WTC11 (cell line): ENCODE measurements around the gene GAL3ST3. TPM values are rescaled to one million over a fixed set of nuclear protein-coding genes. Genes with fewer than 3 reads are reported as not detected.

ENCODE experiments used
- ATAC-seq: fragments of 200-7000 bp; cut with Tn5 transposase; 2 replicates; pipeline ENCODE4 v1.10.0; 2021; ENCODE audit warnings: mild to moderate bottlenecking, moderate library complexity
- Bru-seq: library from RNA; stranded (reverse); fragments of 400-500 nt; gene quantifications from one replicate; lab custom pipeline; 2021; lab: Mats Ljungman, UMichigan
- CTCF ChIA-PET: fragments of 300-600 bp; sonication (Branson Sonifier 250); formaldehyde crosslinking; loops from one replicate; lab custom pipeline; 2021; ENCODE audit warnings: antibody characterized with exemption; lab: Charles Lee
- POLR2A ChIA-PET: fragments of 350-600 bp; sonication (Branson Sonifier 250); formaldehyde crosslinking; loops from one replicate; lab custom pipeline; 2021; ENCODE audit warnings: antibody characterized with exemption; lab: Charles Lee
- DNase-seq: peaks from one replicate; pipeline ENCODE4 v3.0.0; 2021; ENCODE audit warnings: low spot score
- H3K27ac Mint-ChIP-seq: 2 replicates; pipeline ENCODE4 v1.8.0; 2021; ENCODE audit warnings: mixed read lengths
- H3K27me3 Mint-ChIP-seq: 2 replicates; pipeline ENCODE4 v1.8.0; 2021; ENCODE audit warnings: low read depth, mild to moderate bottlenecking, moderate library complexity, mixed read lengths
- H3K36me3 Mint-ChIP-seq: 2 replicates; pipeline ENCODE4 v1.8.0; 2021; ENCODE audit warnings: mixed read lengths
- H3K4me1 Mint-ChIP-seq: 2 replicates; pipeline ENCODE4 v1.8.0; 2022; ENCODE audit warnings: mixed read lengths
- H3K4me3 Mint-ChIP-seq: 2 replicates; pipeline ENCODE4 v1.8.0; 2021; ENCODE audit warnings: mild to moderate bottlenecking, moderate library complexity, mixed read lengths
- H3K9me3 Mint-ChIP-seq: 2 replicates; pipeline ENCODE4 v1.8.0; 2021; ENCODE audit warnings: mixed read lengths
- ARID4B ChIP-seq: sonication (generic); formaldehyde crosslinking; IDR thresholded peaks from 2 replicates; pipeline ENCODE4 v1.8.0; 2023; ENCODE audit warnings: missing genetic modification reagents, mild to moderate bottlenecking, borderline replicate concordance
- E2F1 ChIP-seq: sonication (generic); formaldehyde crosslinking; IDR thresholded peaks from 2 replicates; pipeline ENCODE4 v1.8.0; 2022; ENCODE audit warnings: mild to moderate bottlenecking, missing genetic modification reagents
- FOXK1 ChIP-seq: sonication (generic); formaldehyde crosslinking; IDR thresholded peaks from 2 replicates; pipeline ENCODE4 v1.8.0; 2022; ENCODE audit warnings: mild to moderate bottlenecking, moderate library complexity, missing genetic modification reagents
- FOXP1 ChIP-seq: sonication (generic); formaldehyde crosslinking; IDR thresholded peaks from 2 replicates; pipeline ENCODE4 v1.8.0; 2022; ENCODE audit warnings: missing genetic modification reagents, mild to moderate bottlenecking, moderate library complexity, borderline replicate concordance
- FOXP4 ChIP-seq: sonication (generic); formaldehyde crosslinking; IDR thresholded peaks from 2 replicates; pipeline ENCODE4 v1.8.0; 2022; ENCODE audit warnings: mild to moderate bottlenecking, missing genetic modification reagents
- MXD4 ChIP-seq: fragments of 250-450 bp; sonication (Bioruptor Pico); IDR thresholded peaks from 2 replicates; pipeline ENCODE4 v1.8.0; 2021; ENCODE audit warnings: mild to moderate bottlenecking, moderate library complexity, borderline replicate concordance
- NFE2L1 ChIP-seq: sonication (generic); formaldehyde crosslinking; IDR thresholded peaks from 2 replicates; pipeline ENCODE4 v1.8.1; 2023; ENCODE audit warnings: missing genetic modification reagents
- OVOL2 ChIP-seq: fragments of 250-450 bp; sonication (Bioruptor Pico); IDR thresholded peaks from 2 replicates; pipeline ENCODE4 v1.9.0; 2021; ENCODE audit warnings: mild to moderate bottlenecking, borderline replicate concordance
- SP1 ChIP-seq: sonication (generic); formaldehyde crosslinking; conservative IDR thresholded peaks from 2 replicates; pipeline ENCODE4 v1.8.1; 2022; ENCODE audit warnings: missing genetic modification reagents
- TEAD1 ChIP-seq: sonication (generic); formaldehyde crosslinking; IDR thresholded peaks from 2 replicates; pipeline ENCODE4 v1.8.0; 2022; ENCODE audit warnings: mild to moderate bottlenecking, missing genetic modification reagents
- USF2 ChIP-seq: sonication (generic); formaldehyde crosslinking; IDR thresholded peaks from 2 replicates; pipeline ENCODE4 v1.8.1; 2023; ENCODE audit warnings: mild to moderate bottlenecking, missing genetic modification reagents, moderate library complexity
- ZBTB21 ChIP-seq: sonication (generic); formaldehyde crosslinking; IDR thresholded peaks from 2 replicates; pipeline ENCODE4 v1.8.1; 2023; ENCODE audit warnings: mild to moderate bottlenecking, missing genetic modification reagents, borderline replicate concordance
- ZNF416 ChIP-seq: fragments of 250-450 bp; sonication (Bioruptor Pico); IDR thresholded peaks from 2 replicates; pipeline ENCODE4 v1.9.0; 2021; ENCODE audit warnings: mild to moderate bottlenecking, inconsistent platforms
- ZNF671 ChIP-seq: fragments of 250-450 bp; sonication (Bioruptor Pico); IDR thresholded peaks from 2 replicates; pipeline ENCODE4 v1.8.0; 2021; ENCODE audit warnings: mild to moderate bottlenecking
- long read RNA-seq, 3 experiments: library from RNA in 1 of 3; library from capped mRNA in 1 of 3; library from polyadenylated mRNA in 1 of 3; unstranded in 2 of 3; stranded (forward) in 1 of 3; transcript quantifications; one replicate each; pipeline ENCODE4 v2.0.0, GENCODE V29; 2021
- total RNA-seq: library from RNA; stranded (reverse); gene quantifications from 3 replicates; pipeline ENCODE4 v1.2.3, GENCODE V29; 2021
- TF ChIP-seq, protein P1 (sequence below): sonication (generic); formaldehyde crosslinking; IDR thresholded peaks from 2 replicates; pipeline ENCODE4 v1.8.0; 2022; ENCODE audit warnings: mild to moderate bottlenecking, missing genetic modification reagents
- TF ChIP-seq, protein P2 (sequence below): sonication (generic); formaldehyde crosslinking; IDR thresholded peaks from 2 replicates; pipeline ENCODE4 v1.8.1; 2023; ENCODE audit warnings: mild to moderate bottlenecking, moderate library complexity, missing genetic modification reagents
- TF ChIP-seq, protein P3 (sequence below): sonication (generic); formaldehyde crosslinking; IDR thresholded peaks from 2 replicates; pipeline ENCODE4 v1.8.1; 2023; ENCODE audit warnings: mild to moderate bottlenecking, missing genetic modification reagents
- TF ChIP-seq, protein P4 (sequence below): sonication (generic); formaldehyde crosslinking; IDR thresholded peaks from 2 replicates; pipeline ENCODE4 v1.8.1; 2022; ENCODE audit warnings: low read depth, mild to moderate bottlenecking, moderate library complexity, missing genetic modification reagents, borderline replicate concordance
- TF ChIP-seq, protein P5 (sequence below): sonication (generic); formaldehyde crosslinking; IDR thresholded peaks from 2 replicates; pipeline ENCODE4 v1.8.1; 2022; ENCODE audit warnings: mild to moderate bottlenecking, missing genetic modification reagents, moderate library complexity, borderline replicate concordance

GAL3ST3 gene
- total RNA-seq, result 21.3 to 22.6 TPM (median 21.6 TPM) in 3 replicates
- percentile 74 among the genes with signal in this experiment for Bru-seq, nascent RNA
- long read RNA-seq, experiment 1, transcript GAL3ST3-201 (3 exons, 2,133 nt), result major isoform, 134 of 160 reads
- long read RNA-seq, experiment 1, partial matches to known transcripts, result 1 of 160 reads
- long read RNA-seq, experiment 1, other reads (novel, unspliced or antisense), result 23 of 160 reads
- long read RNA-seq, experiment 2, transcript GAL3ST3-201 (3 exons, 2,133 nt), result major isoform, 19 of 31 reads
- long read RNA-seq, experiment 2, partial matches to known transcripts, result 5 of 31 reads
- long read RNA-seq, experiment 2, other reads (novel, unspliced or antisense), result 5 of 31 reads
- long read RNA-seq, experiment 3, result 0 reads

- DNase-seq (peak; percentile 71), ATAC-seq (peak; percentile 12)
- no peaks in the 10 kb centered on the region for H3K27me3 Mint-ChIP-seq
- peaks cover 22% of the 10 kb centered on the region for H3K36me3 Mint-ChIP-seq
- no peak within 1 kb of the TSS for H3K27ac Mint-ChIP-seq
- CTCF ChIA-PET, result interaction anchor here (1.0 to 1.3 kb wide), 3 partner anchors 26 to 164 kb away, joined by 3 to 6 read pairs (median 3); no protein-coding TSS in a partner anchor
- H3K4me1 Mint-ChIP-seq, result peaks cover 48% of the 10 kb centered on the region
- H3K4me3 Mint-ChIP-seq, result peak within 1 kb of the TSS; percentile 84
- POLR2A ChIA-PET, result no interaction called here
- H3K9me3 Mint-ChIP-seq, result no peaks in the 10 kb centered on the region
- 0 out of 2 replicates have a peak, but pooled peaks have one; percentile 10 for TF ChIP-seq FOXP4 (CRISPR knock-in tag)
- TF ChIP-seq, protein P1, sequence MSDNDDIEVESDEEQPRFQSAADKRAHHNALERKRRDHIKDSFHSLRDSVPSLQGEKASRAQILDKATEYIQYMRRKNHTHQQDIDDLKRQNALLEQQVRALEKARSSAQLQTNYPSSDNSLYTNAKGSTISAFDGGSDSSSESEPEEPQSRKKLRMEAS (CRISPR knock-in tag), result 0 out of 2 replicates have a peak, but pooled peaks have one; percentile 51
- no peak for TF ChIP-seq NFE2L1 (CRISPR knock-in tag)
- TF ChIP-seq SP1 (CRISPR knock-in tag), result peak; percentile 86
- TF ChIP-seq FOXP1 (CRISPR knock-in tag), result peak; percentile 64; the same call in 1 of the 2 replicates
- TF ChIP-seq, protein P2, sequence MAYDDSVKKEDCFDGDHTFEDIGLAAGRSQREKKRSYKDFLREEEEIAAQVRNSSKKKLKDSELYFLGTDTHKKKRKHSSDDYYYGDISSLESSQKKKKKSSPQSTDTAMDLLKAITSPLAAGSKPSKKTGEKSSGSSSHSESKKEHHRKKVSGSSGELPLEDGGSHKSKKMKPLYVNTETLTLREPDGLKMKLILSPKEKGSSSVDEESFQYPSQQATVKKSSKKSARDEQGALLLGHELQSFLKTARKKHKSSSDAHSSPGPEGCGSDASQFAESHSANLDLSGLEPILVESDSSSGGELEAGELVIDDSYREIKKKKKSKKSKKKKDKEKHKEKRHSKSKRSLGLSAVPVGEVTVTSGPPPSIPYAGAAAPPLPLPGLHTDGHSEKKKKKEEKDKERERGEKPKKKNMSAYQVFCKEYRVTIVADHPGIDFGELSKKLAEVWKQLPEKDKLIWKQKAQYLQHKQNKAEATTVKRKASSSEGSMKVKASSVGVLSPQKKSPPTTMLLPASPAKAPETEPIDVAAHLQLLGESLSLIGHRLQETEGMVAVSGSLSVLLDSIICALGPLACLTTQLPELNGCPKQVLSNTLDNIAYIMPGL (CRISPR knock-in tag), result peak; percentile 68; the same call in 1 of the 2 replicates
- TF ChIP-seq, protein P3, sequence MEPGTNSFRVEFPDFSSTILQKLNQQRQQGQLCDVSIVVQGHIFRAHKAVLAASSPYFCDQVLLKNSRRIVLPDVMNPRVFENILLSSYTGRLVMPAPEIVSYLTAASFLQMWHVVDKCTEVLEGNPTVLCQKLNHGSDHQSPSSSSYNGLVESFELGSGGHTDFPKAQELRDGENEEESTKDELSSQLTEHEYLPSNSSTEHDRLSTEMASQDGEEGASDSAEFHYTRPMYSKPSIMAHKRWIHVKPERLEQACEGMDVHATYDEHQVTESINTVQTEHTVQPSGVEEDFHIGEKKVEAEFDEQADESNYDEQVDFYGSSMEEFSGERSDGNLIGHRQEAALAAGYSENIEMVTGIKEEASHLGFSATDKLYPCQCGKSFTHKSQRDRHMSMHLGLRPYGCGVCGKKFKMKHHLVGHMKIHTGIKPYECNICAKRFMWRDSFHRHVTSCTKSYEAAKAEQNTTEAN (CRISPR knock-in tag), result peak; percentile 63; the same call in 1 of the 2 replicates
- TF ChIP-seq FOXK1 (CRISPR knock-in tag), result 0 out of 2 replicates have a peak, but pooled peaks have one; percentile 26
- no peak for TF ChIP-seq OVOL2 (CRISPR knock-in tag)
- TF ChIP-seq TEAD1 (CRISPR knock-in tag), result 0 out of 2 replicates have a peak, but pooled peaks have one; percentile 46
- TF ChIP-seq E2F1 (CRISPR knock-in tag), result no peak
- TF ChIP-seq ZNF416 (CRISPR knock-in tag), result no peak
- peak; percentile 53; the same call in 1 of the 2 replicates for TF ChIP-seq ARID4B (CRISPR knock-in tag)
- TF ChIP-seq USF2 (CRISPR knock-in tag), result peak; percentile 39; the same call in 1 of the 2 replicates
- TF ChIP-seq MXD4, result no peak
- TF ChIP-seq ZNF671 (CRISPR knock-in tag), result no peak
- no peak for TF ChIP-seq ZBTB21 (CRISPR knock-in tag)
- TF ChIP-seq, protein P4, sequence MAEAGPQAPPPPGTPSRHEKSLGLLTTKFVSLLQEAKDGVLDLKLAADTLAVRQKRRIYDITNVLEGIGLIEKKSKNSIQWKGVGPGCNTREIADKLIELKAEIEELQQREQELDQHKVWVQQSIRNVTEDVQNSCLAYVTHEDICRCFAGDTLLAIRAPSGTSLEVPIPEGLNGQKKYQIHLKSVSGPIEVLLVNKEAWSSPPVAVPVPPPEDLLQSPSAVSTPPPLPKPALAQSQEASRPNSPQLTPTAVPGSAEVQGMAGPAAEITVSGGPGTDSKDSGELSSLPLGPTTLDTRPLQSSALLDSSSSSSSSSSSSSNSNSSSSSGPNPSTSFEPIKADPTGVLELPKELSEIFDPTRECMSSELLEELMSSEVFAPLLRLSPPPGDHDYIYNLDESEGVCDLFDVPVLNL, result no peak
- TF ChIP-seq, protein P5, sequence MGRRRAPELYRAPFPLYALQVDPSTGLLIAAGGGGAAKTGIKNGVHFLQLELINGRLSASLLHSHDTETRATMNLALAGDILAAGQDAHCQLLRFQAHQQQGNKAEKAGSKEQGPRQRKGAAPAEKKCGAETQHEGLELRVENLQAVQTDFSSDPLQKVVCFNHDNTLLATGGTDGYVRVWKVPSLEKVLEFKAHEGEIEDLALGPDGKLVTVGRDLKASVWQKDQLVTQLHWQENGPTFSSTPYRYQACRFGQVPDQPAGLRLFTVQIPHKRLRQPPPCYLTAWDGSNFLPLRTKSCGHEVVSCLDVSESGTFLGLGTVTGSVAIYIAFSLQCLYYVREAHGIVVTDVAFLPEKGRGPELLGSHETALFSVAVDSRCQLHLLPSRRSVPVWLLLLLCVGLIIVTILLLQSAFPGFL (CRISPR knock-in tag), result no peak
Observed at GRCh38 chr11:66048547-66049323, at the start of gene GAL3ST3. GAL3ST3 (minus strand) TSS chr11:66049161; CDS start chr11:66045415, 3,746 bp downstream.
